Sigmoid colon (tissue), 4 donors: ENCODE data around the gene PCDHGB1.

Source experiments
- EP300 ChIP-seq, 4 donors: sonication (generic); formaldehyde crosslinking; IDR thresholded peaks; one replicate each; pipeline ENCODE4 v1.6.1; 2017; ENCODE audit warnings: antibody characterized with exemption in 4 of 4
- POLR2A ChIP-seq, 2 donors: fragments of 450-650 bp; IDR thresholded peaks; one replicate each; pipeline ENCODE4 v1.6.1; 2016; ENCODE audit warnings: antibody characterized with exemption in 2 of 2, mild to moderate bottlenecking in 2 of 2, moderate library complexity in 2 of 2
- TF ChIP-seq, protein P1 (sequence below), 4 experiments: fragments of 450-650 bp in 3 of 4; fragments of 200-600 bp in 1 of 4; IDR thresholded peaks; one replicate each; pipeline ENCODE4 v1.5.1; 2016 to 2019; ENCODE audit warnings: antibody characterized with exemption in 4 of 4, mild to moderate bottlenecking in 3 of 4, moderate library complexity in 2 of 4

DNA sequence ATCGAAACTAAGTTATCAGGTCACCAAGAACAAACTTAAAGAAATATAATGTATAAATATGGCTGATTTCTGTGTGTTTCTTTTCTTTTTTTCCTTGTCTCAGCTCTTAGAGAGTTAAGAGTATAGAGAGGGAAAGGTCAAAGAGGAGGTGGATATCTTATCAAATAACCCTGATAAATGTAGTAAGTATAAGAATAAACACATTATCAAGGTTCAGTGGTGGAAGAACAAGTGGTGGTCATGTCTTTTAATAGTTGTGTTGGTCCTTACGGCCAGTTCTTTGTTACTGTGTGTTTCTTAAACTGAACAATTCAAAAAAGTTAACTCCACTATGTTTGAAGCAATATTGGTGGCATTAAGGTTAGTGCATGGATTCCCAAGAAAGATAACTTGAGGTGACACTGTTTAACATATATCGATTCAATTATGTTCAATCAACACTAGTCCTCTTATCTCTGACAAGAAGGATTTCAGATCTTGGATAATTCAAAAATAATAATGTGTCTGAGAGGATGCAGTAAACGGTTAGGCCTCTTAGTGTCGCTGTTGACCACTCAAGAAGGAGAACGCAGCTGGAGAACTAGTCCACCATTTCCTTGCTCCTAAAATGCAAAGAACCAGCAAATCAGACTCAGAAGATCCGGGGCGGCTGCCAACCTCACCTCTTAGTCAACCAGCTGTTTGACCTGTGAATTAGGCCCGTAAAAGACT is 6.5 kb upstream of the PCDHGB1 start, which contains the start of gene PCDHGA3:
- TF ChIP-seq, protein P1, sequence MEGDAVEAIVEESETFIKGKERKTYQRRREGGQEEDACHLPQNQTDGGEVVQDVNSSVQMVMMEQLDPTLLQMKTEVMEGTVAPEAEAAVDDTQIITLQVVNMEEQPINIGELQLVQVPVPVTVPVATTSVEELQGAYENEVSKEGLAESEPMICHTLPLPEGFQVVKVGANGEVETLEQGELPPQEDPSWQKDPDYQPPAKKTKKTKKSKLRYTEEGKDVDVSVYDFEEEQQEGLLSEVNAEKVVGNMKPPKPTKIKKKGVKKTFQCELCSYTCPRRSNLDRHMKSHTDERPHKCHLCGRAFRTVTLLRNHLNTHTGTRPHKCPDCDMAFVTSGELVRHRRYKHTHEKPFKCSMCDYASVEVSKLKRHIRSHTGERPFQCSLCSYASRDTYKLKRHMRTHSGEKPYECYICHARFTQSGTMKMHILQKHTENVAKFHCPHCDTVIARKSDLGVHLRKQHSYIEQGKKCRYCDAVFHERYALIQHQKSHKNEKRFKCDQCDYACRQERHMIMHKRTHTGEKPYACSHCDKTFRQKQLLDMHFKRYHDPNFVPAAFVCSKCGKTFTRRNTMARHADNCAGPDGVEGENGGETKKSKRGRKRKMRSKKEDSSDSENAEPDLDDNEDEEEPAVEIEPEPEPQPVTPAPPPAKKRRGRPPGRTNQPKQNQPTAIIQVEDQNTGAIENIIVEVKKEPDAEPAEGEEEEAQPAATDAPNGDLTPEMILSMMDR (IDR thresholded peaks at IDR 0.05): no peak
- no peak for TF ChIP-seq EP300 (IDR thresholded peaks at IDR 0.05)
- TF ChIP-seq POLR2A (IDR thresholded peaks at IDR 0.05): no peak
